ENCODE measurements around the gene ARVCF. TPM values are rescaled to one million over a fixed set of nuclear protein-coding genes. Genes with fewer than 3 reads are reported as not detected.

Gene ARVCF
- total and polyA plus RNA-seq, 2 of the 8 experiments (the other 6 are each of a cell fraction or from before 2014, with no cell fraction given): 31.0 to 43.2 TPM

GRCh38 chr22:19948057-19948760, 68.4 kb downstream of the ARVCF start:
- WGBS, 2 experiments (ENCODE audit: extremely low coverage in 1 of 2, insufficient coverage in 1 of 2, insufficient read length in 1 of 2, insufficient replicate concordance in 2 of 2, low coverage in 1 of 2, low lambda C conversion rate in 2 of 2, missing lambda C conversion rate in 1 of 2): 91% methylated on average over 9 of the region's 9 CpGs; no CpG with 5 or more reads in 1 of the 2 experiments
- no peak overlapping the region for H3K4me2 ChIP-seq (ENCODE audit: insufficient read depth in 1 of 2, low read depth in 2 of 2, low read length in 2 of 2)
- POLR2A ChIA-PET (ENCODE audit: partially characterized antibody): interaction anchor here (0.6 to 1.2 kb wide), 2 partner anchors 11 to 63 kb away, joined by 3 to 4 read pairs; no protein-coding TSS in a partner anchor
- no peak for TF ChIP-seq ASH2L (IDR thresholded peaks at IDR 0.05; ENCODE audit: low read length)
- TF ChIP-seq RBBP5 (IDR thresholded peaks at IDR 0.05; ENCODE audit: borderline replicate concordance, low read depth, low read length): no peak
- TF ChIP-seq, protein P1, sequence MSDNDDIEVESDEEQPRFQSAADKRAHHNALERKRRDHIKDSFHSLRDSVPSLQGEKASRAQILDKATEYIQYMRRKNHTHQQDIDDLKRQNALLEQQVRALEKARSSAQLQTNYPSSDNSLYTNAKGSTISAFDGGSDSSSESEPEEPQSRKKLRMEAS (IDR thresholded peaks at IDR 0.05): no peak
- no peak for TF ChIP-seq KDM5A (IDR thresholded peaks at IDR 0.05; ENCODE audit: low read length)
- TF ChIP-seq TEAD4 (IDR thresholded peaks at IDR 0.05; ENCODE audit: low read depth, low read length): no peak
- TF ChIP-seq RNF2 (IDR thresholded peaks at IDR 0.05; ENCODE audit: borderline replicate concordance, low read depth, low read length, missing control alignments, poor library complexity, severe bottlenecking): no peak
- no peak for TF ChIP-seq BCL11A (IDR thresholded peaks at IDR 0.05; ENCODE audit: low read depth in 2 of 2, low read length in 2 of 2)
- TF ChIP-seq KDM4A (IDR thresholded peaks at IDR 0.05; ENCODE audit: low read depth, low read length, severe bottlenecking): no peak
- TF ChIP-seq CREB1 (IDR thresholded peaks at IDR 0.05): no peak
- TF ChIP-seq BRCA1 (IDR thresholded peaks at IDR 0.05; ENCODE audit: low read depth, low read length): no peak
- TF ChIP-seq CBX8 (IDR thresholded peaks at IDR 0.05; ENCODE audit: borderline replicate concordance, low read depth, low read length): no peak
- TF ChIP-seq, protein P2, sequence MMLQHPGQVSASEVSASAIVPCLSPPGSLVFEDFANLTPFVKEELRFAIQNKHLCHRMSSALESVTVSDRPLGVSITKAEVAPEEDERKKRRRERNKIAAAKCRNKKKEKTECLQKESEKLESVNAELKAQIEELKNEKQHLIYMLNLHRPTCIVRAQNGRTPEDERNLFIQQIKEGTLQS (IDR thresholded peaks at IDR 0.05; ENCODE audit: insufficient read depth, low read depth, low read length): no peak

More at GRCh38 chr22:19948057-19948760, 68.4 kb downstream of the ARVCF start:
- no peak overlapping the region for H3K18ac ChIP-seq (ENCODE audit: extremely low read depth, low read length)
- no peak overlapping the region for H2BK15ac ChIP-seq (ENCODE audit: low read length)
- H3K56ac ChIP-seq (replicated peaks; ENCODE audit: insufficient read length, low read depth, low read length): no peak overlapping the region
- no peaks in the 10 kb centered on the region; a peak in 1 of 7 replicates for H3K27me3 ChIP-seq (replicated peaks in 1 of 4; ENCODE audit: control insufficient read depth in 3 of 4, extremely low read depth in 1 of 4, insufficient read depth in 3 of 4, low read length in 3 of 4)
- no peaks in the 10 kb centered on the region for H3K23me2 ChIP-seq (ENCODE audit: low read depth, low read length)
- no peak for FAIRE-seq
- CTCF ChIA-PET (ENCODE audit: partially characterized antibody): interaction anchor here (0.6 to 3.8 kb wide), 32 partner anchors 9 to 224 kb away, joined by 3 to 34 read pairs (median 5); partner anchors contain the start of gene GP1BB
- H3K79me1 ChIP-seq (ENCODE audit: low read depth, low read length): no peaks in the 10 kb centered on the region
- no peak overlapping the region for H4K91ac ChIP-seq (replicated peaks; ENCODE audit: insufficient read length, low read length)
- no peak for DNase-seq (ENCODE audit: low read depth in 1 of 2, low spot score in 2 of 2)
- H4K8ac ChIP-seq (ENCODE audit: extremely low read depth, insufficient read depth, low read length): no peak overlapping the region
- no peak overlapping the region for H3K4me3 ChIP-seq (ENCODE audit: extremely low read depth in 1 of 4, insufficient read depth in 2 of 4, low read depth in 3 of 4, low read length in 4 of 4)
- no peak overlapping the region for H2BK120ac ChIP-seq (replicated peaks; ENCODE audit: low read depth, low read length)
- H3K27ac ChIP-seq (ENCODE audit: low read depth, low read length): no peak overlapping the region
- H3K9me3 ChIP-seq (ENCODE audit: insufficient read depth in 2 of 2, low read depth in 1 of 2, low read length in 1 of 2): no peaks in the 10 kb centered on the region
- no peak overlapping the region for H2AFZ ChIP-seq (ENCODE audit: low read length)
- peaks cover 0 to 1% (median under 1%) of the 10 kb centered on the region in 4 experiments; a peak in 3 of 7 replicates for H3K4me1 ChIP-seq (replicated peaks in 1 of 4; ENCODE audit: control insufficient read depth in 3 of 4, insufficient read depth in 4 of 4, low read length in 3 of 4)
- no peak overlapping the region for H3K9ac ChIP-seq (replicated peaks in 1 of 4; ENCODE audit: extremely low read depth in 1 of 4, low read depth in 3 of 4, low read length in 3 of 4)
- no peak overlapping the region for H2BK12ac ChIP-seq (ENCODE audit: low read depth, low read length)
- H2AK5ac ChIP-seq (ENCODE audit: low read depth, low read length): no peak overlapping the region
- H3K36me3 ChIP-seq (ENCODE audit: control insufficient read depth in 2 of 4, insufficient read depth in 4 of 4, low read length in 3 of 4): no peaks in the 10 kb centered on the region
- H3K4ac ChIP-seq (replicated peaks; ENCODE audit: insufficient read length, low read depth, low read length): no peak overlapping the region
- no peak overlapping the region for H4K5ac ChIP-seq (ENCODE audit: insufficient read length, low read depth, low read length)
- no peaks in the 10 kb centered on the region for H4K20me1 ChIP-seq (replicated peaks in 1 of 2; ENCODE audit: control insufficient read depth in 1 of 2, insufficient read depth in 2 of 2, low read length in 2 of 2)
- H2BK20ac ChIP-seq (ENCODE audit: low read length): no peak overlapping the region
- H3K14ac ChIP-seq (ENCODE audit: insufficient read length): no peak overlapping the region
- H3K23ac ChIP-seq (ENCODE audit: insufficient read length): no peak overlapping the region
- no peak overlapping the region for H2BK5ac ChIP-seq (ENCODE audit: low read depth, low read length)
- H3K79me2 ChIP-seq (ENCODE audit: control insufficient read depth in 1 of 2, insufficient read depth in 2 of 2, low read length in 2 of 2): no peaks in the 10 kb centered on the region
